IMR-90 (cell line): ENCODE measurements around the gene ANKRD61. TPM values are rescaled to one million over a fixed set of nuclear protein-coding genes. Genes with fewer than 3 reads are reported as not detected.
"Not testable (repeated sequence)": the region's sequence is repeated elsewhere in the genome, so short reads cannot be mapped to it uniquely, and the experiment has no call there.

Experiments used
- ATAC-seq: fragments of 200-7000 bp; cut with Tn5 transposase; 2 replicates; pipeline ENCODE4 v1.9.1; 2020; ENCODE audit warnings: low read depth, mild to moderate bottlenecking, moderate library complexity
- BruUV-seq: library from RNA; stranded (reverse); fragments of 400-500 nt; replicated peaks from 2 replicates; lab custom pipeline; 2021; lab: Mats Ljungman, UMichigan
- CTCF ChIA-PET: fragments of 300-600 bp; formaldehyde crosslinking; extraction: SDS; loops from one replicate; lab custom pipeline; 2021; ENCODE audit warnings: antibody characterized with exemption; lab: Yijun Ruan, JAX
- POLR2A ChIA-PET: fragments of 300-600 bp; sonication (Branson Sonifier 250); formaldehyde crosslinking; loops from one replicate; lab custom pipeline; 2022; ENCODE audit warnings: antibody characterized with exemption; ENCODE audit not compliant: unreplicated experiment; lab: Charles Lee
- DNase-seq: peaks from one replicate; pipeline ENCODE4 v3.0.0; 2013
- H2AFZ ChIP-seq: replicated peaks from 2 replicates; pipeline ENCODE3; 2013; ENCODE audit warnings: low read length, mild to moderate bottlenecking; ENCODE audit not compliant: poor library complexity
- H2AK5ac ChIP-seq: 2 replicates; pipeline ENCODE4 v1.6.1; 2013; ENCODE audit warnings: low read depth, low read length, inconsistent platforms
- H2AK9ac ChIP-seq: replicated peaks from 2 replicates; pipeline ENCODE3; 2013; ENCODE audit warnings: mild to moderate bottlenecking, low read depth, low read length, moderate library complexity; ENCODE audit not compliant: poor library complexity
- H2BK120ac ChIP-seq: 2 replicates; pipeline ENCODE4 v1.6.1; 2013; ENCODE audit warnings: low read depth, low read length, inconsistent platforms
- H2BK15ac ChIP-seq: 3 replicates; pipeline ENCODE4 v1.6.1; 2013; ENCODE audit warnings: low read depth, low read length, inconsistent platforms
- H2BK20ac ChIP-seq: 2 replicates; pipeline ENCODE4 v1.6.1; 2013; ENCODE audit warnings: low read depth, mild to moderate bottlenecking, inconsistent platforms, low read length, moderate library complexity
- H2BK5ac ChIP-seq: 2 replicates; pipeline ENCODE4 v1.6.1; 2013; ENCODE audit warnings: mild to moderate bottlenecking, low read depth, low read length, inconsistent platforms; ENCODE audit not compliant: poor library complexity, severe bottlenecking
- H3K14ac ChIP-seq: replicated peaks from 2 replicates; pipeline ENCODE4 v1.6.1; 2013; ENCODE audit warnings: low read depth, low read length, inconsistent platforms
- H3K18ac ChIP-seq: 2 replicates; pipeline ENCODE4 v1.6.1; 2013; ENCODE audit warnings: low read depth, low read length, control low read depth
- H3K23ac ChIP-seq: 2 replicates; pipeline ENCODE4 v1.6.1; 2013; ENCODE audit warnings: low read depth, low read length, inconsistent platforms
- H3K27ac ChIP-seq: 2 replicates; pipeline ENCODE4 v1.5.1; 2013; ENCODE audit warnings: mild to moderate bottlenecking, control low read depth, low read length; ENCODE audit not compliant: insufficient read depth
- H3K27me3 ChIP-seq: 2 replicates; pipeline ENCODE4 v1.6.1; 2013; ENCODE audit warnings: low read length; ENCODE audit not compliant: control insufficient read depth, insufficient read depth
- H3K36me3 ChIP-seq: 2 replicates; pipeline ENCODE4 v1.6.1; 2013; ENCODE audit warnings: low read length, mixed read lengths; ENCODE audit not compliant: control insufficient read depth, insufficient read depth
- H3K4ac ChIP-seq: 2 replicates; pipeline ENCODE4 v1.6.1; 2013; ENCODE audit warnings: low read depth, low read length, inconsistent platforms
- H3K4me1 ChIP-seq: 2 replicates; pipeline ENCODE4 v1.6.1; 2013; ENCODE audit warnings: low read length, mixed read lengths; ENCODE audit not compliant: control insufficient read depth, insufficient read depth
- H3K4me2 ChIP-seq: 2 replicates; pipeline ENCODE4 v1.6.1; 2013; ENCODE audit warnings: low read depth, mild to moderate bottlenecking, control low read depth, low read length, moderate library complexity
- H3K4me3 ChIP-seq: 2 replicates; pipeline ENCODE4 v1.5.1; 2013; ENCODE audit warnings: low read depth, mild to moderate bottlenecking, control low read depth, low read length, moderate library complexity; ENCODE audit not compliant: insufficient read depth
- H3K56ac ChIP-seq: 2 replicates; pipeline ENCODE4 v1.6.1; 2013; ENCODE audit warnings: low read length, inconsistent platforms; ENCODE audit not compliant: insufficient read depth; ENCODE audit errors: extremely low read depth
- H3K79me1 ChIP-seq, 2 experiments: 2 replicates each; pipeline ENCODE4 v1.6.1; 2013; ENCODE audit warnings: low read length in 2 of 2, inconsistent platforms in 1 of 2, low read depth in 1 of 2
- H3K9ac ChIP-seq: 2 replicates; pipeline ENCODE4 v1.6.1; 2013; ENCODE audit warnings: low read depth, low read length, control low read depth
- H3K9me1 ChIP-seq: 2 replicates; pipeline ENCODE4 v1.6.1; 2013; ENCODE audit warnings: low read length, inconsistent platforms; ENCODE audit not compliant: insufficient read depth
- H3K9me3 ChIP-seq: 2 replicates; pipeline ENCODE4 v1.6.1; 2013; ENCODE audit warnings: low read length; ENCODE audit not compliant: control insufficient read depth, insufficient read depth
- H4K20me1 ChIP-seq: 2 replicates; pipeline ENCODE4 v1.6.1; 2013; ENCODE audit warnings: low read length, inconsistent platforms; ENCODE audit not compliant: insufficient read depth
- H4K5ac ChIP-seq: 2 replicates; pipeline ENCODE4 v1.6.1; 2013; ENCODE audit warnings: mild to moderate bottlenecking, low read depth, low read length, control low read depth
- H4K8ac ChIP-seq, 2 experiments: 2 replicates each; pipeline ENCODE4 v1.6.1; 2013; ENCODE audit warnings: low read depth in 2 of 2, low read length in 2 of 2, control low read depth in 1 of 2, inconsistent platforms in 1 of 2
- H4K91ac ChIP-seq: 2 replicates; pipeline ENCODE4 v1.6.1; 2013; ENCODE audit warnings: low read depth, low read length, inconsistent platforms; ENCODE audit not compliant: insufficient read depth
- WGBS, 2 experiments: methylation state at CpG; one replicate each; pipeline versions ENCODE4 v1.1.5 to v1.1.7; 2013; ENCODE audit warnings: missing lambda C conversion rate in 2 of 2; ENCODE audit not compliant: insufficient read length in 1 of 2; ENCODE audit errors: extremely low coverage in 2 of 2; 5-methylcytosine and 5-hydroxymethylcytosine counted together
- dilution Hi-C: fragments of 300-500 bp; cut with HindIII; formaldehyde crosslinking; loops from one replicate; pipeline ENCODE4 v1.14.3; 2018; ENCODE audit warnings: low sequenced_read_pairs; ENCODE audit not compliant: unreplicated experiment
- in situ Hi-C: fragments of 300-500 bp; cut with MboI; formaldehyde crosslinking; loops from 3 replicates; pipeline ENCODE4 v1.14.3; 2019; ENCODE audit warnings: low sequenced_read_pairs, inconsistent platforms, mixed read lengths
- intact Hi-C: fragments of 100-400 bp; cut with micrococcal nuclease; formaldehyde crosslinking; loops from 2 replicates; pipeline ENCODE4 v1.10.0; 2022
- microRNA-seq, 2 experiments: library from miRNA; stranded (forward) in 1 of 2; unstranded in 1 of 2; fragments of 10-50 nt in 1 of 2; fragments of <30 nt in 1 of 2; gene quantifications in 1 of 2; microRNA quantifications in 1 of 2; one replicate each; pipeline versions ENCODE3 to v1.1.0; 2013 to 2020; ENCODE audit not compliant: insufficient read depth in 1 of 2, insufficient read length in 1 of 2, unreplicated experiment in 1 of 2
- polyA plus RNA-seq, 3 experiments: library from polyadenylated mRNA; depleted of rRNA; stranded (reverse); fragments of >200 nt; gene quantifications; 2 replicates each; pipeline ENCODE4 v1.2.3, GENCODE V29; 2012; ENCODE audit warnings: low replicate concordance in 1 of 3
- small RNA-seq, 5 experiments: library from RNA; depleted of rRNA; stranded (forward); fragments of <200 nt; gene quantifications; one replicate each; pipeline ENCODE3, GENCODE V24; 2012
- total RNA-seq: library from RNA; depleted of rRNA; stranded (reverse); fragments of >200 nt; gene quantifications from 2 replicates; pipeline ENCODE4 v1.2.3, GENCODE V29; 2012; rRNA removed

The ANKRD61 gene
- total and polyA plus RNA-seq, 2 of the 4 experiments (the other 2 are of a cell fraction), result 0.17 to 0.36 TPM

- H2BK20ac ChIP-seq, BruUV-seq, H2BK15ac ChIP-seq, H3K18ac ChIP-seq, H3K79me1 ChIP-seq, H2AFZ ChIP-seq, ATAC-seq, in situ Hi-C loops, POLR2A ChIA-PET, intact Hi-C loops, H3K27me3 ChIP-seq, H2BK5ac ChIP-seq, H3K4ac ChIP-seq, H3K23ac ChIP-seq, H3K36me3 ChIP-seq, H3K4me3 ChIP-seq, DNase-seq, H4K5ac ChIP-seq, CTCF ChIA-PET, H3K27ac ChIP-seq, H3K9me1 ChIP-seq, H2AK9ac ChIP-seq, H3K14ac ChIP-seq, H3K4me1 ChIP-seq, H3K9me3 ChIP-seq, H4K8ac ChIP-seq, dilution Hi-C loops, H3K9ac ChIP-seq, H3K56ac ChIP-seq, H3K4me2 ChIP-seq, H2BK120ac ChIP-seq, H4K91ac ChIP-seq, H4K20me1 ChIP-seq, H2AK5ac ChIP-seq: not testable (repeated sequence)
- no CpG with 5 or more reads among the region's 6 CpGs for WGBS, 2 experiments
These were observed 51.9 kb downstream of the ANKRD61 start for GRCh38 chr7:6083047-6083446.

Small RNA genes within 50 kb of the gene (microRNA-seq; reads per million reads assigned to microRNA genes)
- gene RF00019 (ENCODE audit: insufficient read depth, insufficient read length) (not detected), gene RNU6-218P (ENCODE audit: insufficient read depth, insufficient read length) (not detected), gene SNORA80D (ENCODE audit: insufficient read depth, insufficient read length) (not detected)

Small RNA genes within 50 kb of the gene (small RNA-seq; reads per million reads assigned to genes)
- gene RF00019 (0 reads per million in 5 experiments), gene RNU6-218P (0 reads per million in 5 experiments), gene SNORA80D (0 to 13.6 (median 0.15) reads per million in 5 experiments)

Other genes with a start within 250 kb of the ANKRD61 start
- gene RNF216, start 249.7 kb upstream of the ANKRD61 start, total RNA-seq, result 26.9 and 30.1 TPM in 2 replicates
- 23.0 and 24.8 TPM in 2 replicates for gene RNF216, start 249.7 kb upstream of the ANKRD61 start, polyA plus RNA-seq (2012; rRNA removed)
- not detected in 2 replicates for gene OCM, start 150.6 kb upstream of the ANKRD61 start, total RNA-seq
- not detected in 2 replicates for gene OCM, start 150.6 kb upstream of the ANKRD61 start, polyA plus RNA-seq (2012; rRNA removed)
- 28.7 and 40.3 TPM in 2 replicates for gene CCZ1, start 132.6 kb upstream of the ANKRD61 start, total RNA-seq
- gene CCZ1, start 132.6 kb upstream of the ANKRD61 start, polyA plus RNA-seq (2012; rRNA removed), result 20.5 and 25.4 TPM in 2 replicates
- under 0.01 TPM in 1 of 2 replicates, not detected in the other for gene RSPH10B, start 60.7 kb upstream of the ANKRD61 start, total RNA-seq
- not detected in 2 replicates for gene RSPH10B, start 60.7 kb upstream of the ANKRD61 start, polyA plus RNA-seq (2012; rRNA removed)
- 14.3 and 16.9 TPM in 2 replicates for gene PMS2, start 22.3 kb upstream of the ANKRD61 start, total RNA-seq
- 5.5 and 6.8 TPM in 2 replicates for gene PMS2, start 22.3 kb upstream of the ANKRD61 start, polyA plus RNA-seq (2012; rRNA removed)
- gene AIMP2, start 22.1 kb upstream of the ANKRD61 start, total RNA-seq, result 46.9 and 58.6 TPM in 2 replicates
- gene AIMP2, start 22.1 kb upstream of the ANKRD61 start, polyA plus RNA-seq (2012; rRNA removed), result 57.5 and 65.4 TPM in 2 replicates
- 35.1 and 53.9 TPM in 2 replicates for gene EIF2AK1, start 27.8 kb downstream of the ANKRD61 start, total RNA-seq
- gene EIF2AK1, start 27.8 kb downstream of the ANKRD61 start, polyA plus RNA-seq (2012; rRNA removed), result 57.9 and 60.8 TPM in 2 replicates
- gene USP42, start 73.6 kb downstream of the ANKRD61 start, total RNA-seq, result 1.8 and 2.2 TPM in 2 replicates
- 4.0 TPM in 2 replicates for gene USP42, start 73.6 kb downstream of the ANKRD61 start, polyA plus RNA-seq (2012; rRNA removed)
- 14.2 TPM in 2 replicates for gene CYTH3, start 241.2 kb downstream of the ANKRD61 start, total RNA-seq
- gene CYTH3, start 241.2 kb downstream of the ANKRD61 start, polyA plus RNA-seq (2012; rRNA removed), result 34.5 and 34.8 TPM in 2 replicates